GM21825 (cell line): ENCODE measurements around the gene SH3RF3.
A peak's percentile ranks its signal among the peaks of the same experiment; 100 is the strongest.

Experiments
- ATAC-seq: cut with Tn5 transposase; IDR thresholded peaks from one replicate; pipeline ENCODE4 v1.9.1; 2021; ENCODE audit warnings: mild to moderate bottlenecking, moderate library complexity; ENCODE audit not compliant: unreplicated experiment

SH3RF3 gene

GRCh38 chr2:109231996-109232705, 103.1 kb downstream of the SH3RF3 start:
- ATAC-seq: no peak

- no peak for ATAC-seq
Observed at GRCh38 chr2:109232909-109233308, 103.9 kb downstream of the SH3RF3 start.

- ATAC-seq: no peak
Observed at GRCh38 chr2:109233643-109234042, 104.6 kb downstream of the SH3RF3 start.

GRCh38 chr2:109234355-109234754, 105.3 kb downstream of the SH3RF3 start:
- no peak for ATAC-seq

- ATAC-seq: no peak
Observed at GRCh38 chr2:109236147-109236546, 107.1 kb downstream of the SH3RF3 start.

GRCh38 chr2:109237792-109238191, 108.8 kb downstream of the SH3RF3 start:
- no peak for ATAC-seq

GRCh38 chr2:109238580-109238979, 109.6 kb downstream of the SH3RF3 start:
- peak; percentile 95 for ATAC-seq

GRCh38 chr2:109239720-109240119, 110.7 kb downstream of the SH3RF3 start:
- no peak for ATAC-seq

- no peak for ATAC-seq
Observed at GRCh38 chr2:109242210-109242653, 113.2 kb downstream of the SH3RF3 start.

GRCh38 chr2:109242654-109243331, 113.8 kb downstream of the SH3RF3 start:
- no peak for ATAC-seq

- no peak for ATAC-seq
Observed at GRCh38 chr2:109243526-109244303, 114.7 kb downstream of the SH3RF3 start.

- no peak for ATAC-seq
Observed at GRCh38 chr2:109244304-109244582, 115.2 kb downstream of the SH3RF3 start.

GRCh38 chr2:109244750-109245382, 115.9 kb downstream of the SH3RF3 start:
- no peak for ATAC-seq

GRCh38 chr2:109246176-109246575, 117.2 kb downstream of the SH3RF3 start:
- ATAC-seq: no peak

GRCh38 chr2:109246616-109247015, 117.6 kb downstream of the SH3RF3 start:
- ATAC-seq: no peak

- no peak for ATAC-seq
Observed at GRCh38 chr2:109247340-109247739, 118.3 kb downstream of the SH3RF3 start.

GRCh38 chr2:109247812-109248211, 118.8 kb downstream of the SH3RF3 start:
- no peak for ATAC-seq

- no peak for ATAC-seq
Observed at GRCh38 chr2:109248590-109248989, 119.6 kb downstream of the SH3RF3 start.

GRCh38 chr2:109253217-109253616, 124.2 kb downstream of the SH3RF3 start:
- ATAC-seq: no peak

- peak; percentile 53 for ATAC-seq
Observed at GRCh38 chr2:109254174-109254904, 125.3 kb downstream of the SH3RF3 start.

GRCh38 chr2:109255654-109256053, 126.6 kb downstream of the SH3RF3 start:
- no peak for ATAC-seq
